ENCODE results near the gene HDAC10. TPM values are rescaled to one million over a fixed set of nuclear protein-coding genes. Genes with fewer than 3 reads are reported as not detected.

HDAC10 gene
- total and polyA plus RNA-seq, 10 donors: 25.0 to 108 (median 69.9) TPM

GRCh38 chr22:50199829-50200460 is 51.1 kb downstream of the HDAC10 start:
- peak overlapping the region; percentile 69 to 93 (median 75) for H3K4me3 ChIP-seq
- no peaks in the 10 kb centered on the region for H3K27me3 ChIP-seq (replicated peaks in 1 of 7)
- intact Hi-C loops (cut with DNase I; ENCODE audit: low total_unique reads): no loop called here
- peaks cover 0 to 68% (median 31%) of the 10 kb centered on the region in 6 donors for H3K36me3 ChIP-seq
- peaks cover 12 to 82% (median 40%) of the 10 kb centered on the region in 6 donors for H3K4me1 ChIP-seq
- no peaks in the 10 kb centered on the region for H3K9me3 ChIP-seq
- 6 to 12% (median 11%) methylated on average over 17 to 34 of the region's 34 CpGs for WGBS, 5 donors
- TF ChIP-seq POLR2AphosphoS5 (IDR thresholded peaks at IDR 0.05) (peak in 1 of 3 donors; percentile 63), POLR2A (IDR thresholded peaks at IDR 0.05) (no peak)
- peak overlapping the region; percentile 69 to 95 (median 88) for H3K27ac ChIP-seq
- DNase-seq: peak; percentile 85

DNA sequence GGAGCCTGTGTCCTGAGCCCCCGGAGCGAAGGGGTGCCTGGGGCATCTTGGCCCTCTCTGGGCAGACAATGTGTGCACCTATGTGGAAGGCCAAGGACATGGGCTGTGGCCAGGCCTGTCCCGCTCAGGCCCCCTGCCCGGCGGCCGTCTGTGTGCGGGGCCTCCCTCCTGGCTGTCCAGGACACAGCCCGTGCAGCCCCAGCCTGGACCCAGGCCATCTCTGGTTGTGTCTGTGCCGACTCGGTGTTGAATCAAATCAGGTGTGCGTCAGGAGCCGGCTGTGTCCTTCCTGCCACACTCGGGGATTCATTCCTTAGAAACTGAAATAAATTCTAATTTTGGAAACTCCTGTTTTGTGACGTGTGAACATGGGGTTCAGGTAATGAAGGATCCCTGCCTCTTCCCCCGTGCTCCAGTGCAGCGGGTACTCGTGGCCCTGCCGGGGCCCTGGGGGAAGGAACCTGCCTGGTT is 51.8 kb downstream of the HDAC10 start:
- Histone ChIP-seq H3K36me3 (peaks cover 0 to 68% (median 38%) of the 10 kb centered on the region in 6 donors), H3K4me1 (peaks cover 17 to 82% (median 45%) of the 10 kb centered on the region in 6 donors), H3K27me3 (replicated peaks in 1 of 7) (no peaks in the 10 kb centered on the region), H3K27ac (peak overlapping the region in 3 of 8 donors; percentile 26 to 95 (median 94)), H3K4me3 (peak overlapping the region in 3 of 8 donors; percentile 69 to 93 (median 78)), H3K9me3 (no peaks in the 10 kb centered on the region)
- intact Hi-C loops (cut with DNase I; ENCODE audit: low total_unique reads): no loop called here
- DNase-seq: no peak
- WGBS, 5 donors: 76 to 88% (median 86%) methylated on average over 12 to 18 of the region's 18 CpGs
- TF ChIP-seq POLR2AphosphoS5 (IDR thresholded peaks at IDR 0.05) (no peak), POLR2A (IDR thresholded peaks at IDR 0.05) (no peak)
- TF ChIP-seq, protein P1, sequence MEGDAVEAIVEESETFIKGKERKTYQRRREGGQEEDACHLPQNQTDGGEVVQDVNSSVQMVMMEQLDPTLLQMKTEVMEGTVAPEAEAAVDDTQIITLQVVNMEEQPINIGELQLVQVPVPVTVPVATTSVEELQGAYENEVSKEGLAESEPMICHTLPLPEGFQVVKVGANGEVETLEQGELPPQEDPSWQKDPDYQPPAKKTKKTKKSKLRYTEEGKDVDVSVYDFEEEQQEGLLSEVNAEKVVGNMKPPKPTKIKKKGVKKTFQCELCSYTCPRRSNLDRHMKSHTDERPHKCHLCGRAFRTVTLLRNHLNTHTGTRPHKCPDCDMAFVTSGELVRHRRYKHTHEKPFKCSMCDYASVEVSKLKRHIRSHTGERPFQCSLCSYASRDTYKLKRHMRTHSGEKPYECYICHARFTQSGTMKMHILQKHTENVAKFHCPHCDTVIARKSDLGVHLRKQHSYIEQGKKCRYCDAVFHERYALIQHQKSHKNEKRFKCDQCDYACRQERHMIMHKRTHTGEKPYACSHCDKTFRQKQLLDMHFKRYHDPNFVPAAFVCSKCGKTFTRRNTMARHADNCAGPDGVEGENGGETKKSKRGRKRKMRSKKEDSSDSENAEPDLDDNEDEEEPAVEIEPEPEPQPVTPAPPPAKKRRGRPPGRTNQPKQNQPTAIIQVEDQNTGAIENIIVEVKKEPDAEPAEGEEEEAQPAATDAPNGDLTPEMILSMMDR (IDR thresholded peaks at IDR 0.05 in 8 of 11, conservative IDR thresholded peaks at IDR 0.05 in 3 of 11): no peak

DNA sequence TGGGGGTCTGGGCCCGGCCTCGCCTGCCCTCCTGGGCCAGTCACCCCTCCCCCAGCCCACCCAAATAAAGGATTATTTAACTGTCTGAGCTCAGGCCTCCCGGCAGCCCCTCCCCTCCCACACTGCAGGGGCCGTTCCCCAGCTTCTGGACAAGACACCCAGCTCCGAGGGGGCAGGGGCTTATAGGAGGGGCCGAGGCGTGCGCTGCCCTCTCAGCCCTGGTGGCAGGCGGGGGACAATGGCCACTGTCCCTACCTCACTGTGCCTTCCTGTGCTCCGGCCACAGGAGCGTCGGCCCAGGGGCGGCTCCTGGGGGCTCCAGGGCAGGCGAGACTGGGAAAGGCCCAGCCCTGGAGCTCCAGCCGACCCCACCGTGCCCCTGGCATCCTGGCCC is 52.4 kb downstream of the HDAC10 start:
- TF ChIP-seq POLR2AphosphoS5 (IDR thresholded peaks at IDR 0.05) (no peak), POLR2A (IDR thresholded peaks at IDR 0.05) (no peak)
- TF ChIP-seq, protein P1 (IDR thresholded peaks at IDR 0.05 in 8 of 11, conservative IDR thresholded peaks at IDR 0.05 in 3 of 11): no peak
- Histone ChIP-seq H3K36me3 (peaks cover 0 to 68% (median 45%) of the 10 kb centered on the region in 6 donors), H3K27ac (no peak overlapping the region), H3K27me3 (replicated peaks in 1 of 7) (no peaks in the 10 kb centered on the region), H3K4me1 (peaks cover 18 to 82% (median 49%) of the 10 kb centered on the region in 6 donors), H3K4me3 (no peak overlapping the region), H3K9me3 (no peaks in the 10 kb centered on the region)
- intact Hi-C loops (cut with DNase I; ENCODE audit: low total_unique reads): no loop called here
- 89 to 96% (median 91%) methylated on average over 7 to 16 of the region's 16 CpGs for WGBS, 5 donors
- no peak for DNase-seq

DNA sequence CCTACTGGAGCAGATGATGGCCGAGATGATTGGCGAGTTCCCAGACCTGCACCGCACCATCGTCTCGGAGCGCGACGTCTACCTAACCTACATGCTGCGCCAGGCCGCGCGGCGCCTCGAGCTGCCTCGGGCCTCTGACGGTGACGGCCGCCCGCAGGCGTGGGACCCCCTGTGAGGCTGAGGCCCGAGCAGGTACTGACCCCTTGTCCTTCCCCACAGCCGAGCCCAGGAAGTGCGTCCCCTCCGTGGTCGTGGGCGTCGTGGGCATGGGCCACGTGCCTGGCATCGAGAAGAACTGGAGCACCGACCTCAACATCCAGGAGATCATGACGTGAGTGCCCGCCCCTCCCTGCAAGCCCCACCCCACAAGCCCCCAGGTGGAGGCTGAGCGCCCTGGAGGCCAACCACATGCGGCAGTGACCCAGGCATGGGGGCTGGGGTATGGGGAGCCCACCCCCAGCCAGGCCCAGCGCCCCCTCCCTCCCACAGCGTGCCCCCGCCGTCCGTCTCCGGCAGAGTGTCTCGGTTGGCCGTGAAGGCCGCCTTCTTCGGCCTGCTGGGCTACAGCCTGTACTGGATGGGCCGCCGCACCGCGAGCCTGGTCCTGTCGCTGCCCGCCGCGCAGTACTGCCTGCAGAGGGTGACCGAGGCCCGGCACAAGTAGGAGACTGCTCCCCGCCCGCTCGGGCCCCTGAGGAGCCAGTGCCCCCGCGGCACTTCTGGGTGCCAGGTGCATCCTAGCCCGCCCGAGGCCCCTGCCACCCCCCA is 53.0 kb downstream of the HDAC10 start:
- peaks cover 24 to 82% (median 52%) of the 10 kb centered on the region in 6 donors for H3K4me1 ChIP-seq
- H3K4me3 ChIP-seq: no peak overlapping the region
- TF ChIP-seq POLR2AphosphoS5 (IDR thresholded peaks at IDR 0.05): peak in 2 of 3 donors; percentile 39 to 67
- no peak for TF ChIP-seq POLR2A (IDR thresholded peaks at IDR 0.05)
- H3K27me3 ChIP-seq (replicated peaks in 1 of 7): no peaks in the 10 kb centered on the region
- H3K36me3 ChIP-seq: peaks cover 0 to 68% (median 49%) of the 10 kb centered on the region in 6 donors
- peak; percentile 82 for DNase-seq
- 91 to 94% (median 92%) methylated on average over 52 to 61 of the region's 61 CpGs for WGBS, 5 donors
- no peak overlapping the region for H3K27ac ChIP-seq
- no peaks in the 10 kb centered on the region for H3K9me3 ChIP-seq
- intact Hi-C loops (cut with DNase I; ENCODE audit: low total_unique reads): no loop called here
